GM23338 (cell line): ENCODE data around the gene SEC24A.

Source experiments
- CREB1 ChIP-seq: fragments of 250-450 bp; sonication (Bioruptor Pico); IDR thresholded peaks from 2 replicates; pipeline ENCODE4 v1.5.0; 2020; ENCODE audit warnings: low read depth, mild to moderate bottlenecking, moderate library complexity
- EZH2 ChIP-seq: fragments of 200-600 bp; sonication (generic); IDR thresholded peaks from one replicate; pipeline ENCODE4 v1.8.0; 2017; ENCODE audit warnings: antibody characterized with exemption, mild to moderate bottlenecking, low read depth; ENCODE audit not compliant: unreplicated experiment
- EZH2phosphoT487 ChIP-seq: fragments of 200-600 bp; sonication (generic); IDR thresholded peaks from one replicate; pipeline ENCODE4 v1.8.1; 2018; ENCODE audit warnings: antibody characterized with exemption; ENCODE audit not compliant: unreplicated experiment
- JUNB ChIP-seq: IDR thresholded peaks from one replicate; pipeline ENCODE4 v1.6.1; 2016; ENCODE audit warnings: antibody characterized with exemption; ENCODE audit not compliant: unreplicated experiment
- NANOG ChIP-seq: IDR thresholded peaks from 2 replicates; pipeline ENCODE4 v1.6.1; 2016; ENCODE audit warnings: antibody characterized with exemption, borderline replicate concordance
- POLR2AphosphoS5 ChIP-seq: IDR thresholded peaks from 2 replicates; pipeline ENCODE4 v1.6.1; 2016; ENCODE audit warnings: antibody characterized with exemption, low read depth
- ZNF114 ChIP-seq: fragments of 250-450 bp; sonication (Bioruptor Pico); IDR thresholded peaks from 2 replicates; pipeline ENCODE4 v1.5.0; 2020; ENCODE audit warnings: mild to moderate bottlenecking, moderate library complexity
- ZNF331 ChIP-seq: fragments of 250-450 bp; sonication (Bioruptor Pico); IDR thresholded peaks from 2 replicates; pipeline ENCODE4 v1.5.0; 2020; ENCODE audit warnings: low read depth, mild to moderate bottlenecking, moderate library complexity
- TF ChIP-seq, protein P1 (sequence below), 2 experiments: fragments of 200-600 bp in 1 of 2; sonication (generic) in 1 of 2; conservative IDR thresholded peaks; 2 replicates each; pipeline versions ENCODE4 v1.5.1 to v1.6.1; 2016 to 2017; ENCODE audit warnings: antibody characterized with exemption in 2 of 2, low read depth in 2 of 2, mild to moderate bottlenecking in 2 of 2, moderate library complexity in 1 of 2
- TF ChIP-seq, protein P2 (sequence below): IDR thresholded peaks from one replicate; pipeline ENCODE4 v1.6.1; 2018; ENCODE audit warnings: antibody characterized with exemption; ENCODE audit not compliant: unreplicated experiment
- TF ChIP-seq, protein P3 (sequence below): fragments of 250-450 bp; sonication (Bioruptor Pico); IDR thresholded peaks from 2 replicates; pipeline ENCODE4 v1.5.0; 2020; ENCODE audit warnings: mild to moderate bottlenecking, moderate library complexity
- TF ChIP-seq, protein P4 (sequence below): IDR thresholded peaks from 2 replicates; pipeline ENCODE4 v1.6.1; 2016; ENCODE audit warnings: antibody characterized with exemption

DNA sequence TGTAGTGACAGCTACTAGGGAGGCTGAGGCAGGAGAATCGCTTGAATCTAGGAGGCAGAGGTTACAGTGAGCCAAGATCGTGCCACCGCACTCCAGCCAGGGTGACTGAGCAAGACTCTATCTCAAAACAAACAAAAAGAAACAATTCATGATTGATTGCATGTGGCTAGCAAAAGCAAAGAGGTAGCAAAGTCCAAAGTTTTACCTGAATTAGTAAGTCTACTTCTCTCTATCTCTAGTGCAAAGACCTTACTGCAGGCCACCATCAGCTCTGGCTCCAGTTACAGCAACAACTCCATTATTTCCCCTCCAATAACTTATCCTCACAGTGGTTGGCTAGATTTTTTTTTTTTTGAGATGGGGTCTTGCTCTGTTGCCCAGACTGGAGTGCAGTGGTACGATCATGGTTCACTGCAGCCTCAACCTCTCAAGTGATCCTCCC is 9.8 kb upstream of the SEC24A start:
- TF ChIP-seq, protein P1, sequence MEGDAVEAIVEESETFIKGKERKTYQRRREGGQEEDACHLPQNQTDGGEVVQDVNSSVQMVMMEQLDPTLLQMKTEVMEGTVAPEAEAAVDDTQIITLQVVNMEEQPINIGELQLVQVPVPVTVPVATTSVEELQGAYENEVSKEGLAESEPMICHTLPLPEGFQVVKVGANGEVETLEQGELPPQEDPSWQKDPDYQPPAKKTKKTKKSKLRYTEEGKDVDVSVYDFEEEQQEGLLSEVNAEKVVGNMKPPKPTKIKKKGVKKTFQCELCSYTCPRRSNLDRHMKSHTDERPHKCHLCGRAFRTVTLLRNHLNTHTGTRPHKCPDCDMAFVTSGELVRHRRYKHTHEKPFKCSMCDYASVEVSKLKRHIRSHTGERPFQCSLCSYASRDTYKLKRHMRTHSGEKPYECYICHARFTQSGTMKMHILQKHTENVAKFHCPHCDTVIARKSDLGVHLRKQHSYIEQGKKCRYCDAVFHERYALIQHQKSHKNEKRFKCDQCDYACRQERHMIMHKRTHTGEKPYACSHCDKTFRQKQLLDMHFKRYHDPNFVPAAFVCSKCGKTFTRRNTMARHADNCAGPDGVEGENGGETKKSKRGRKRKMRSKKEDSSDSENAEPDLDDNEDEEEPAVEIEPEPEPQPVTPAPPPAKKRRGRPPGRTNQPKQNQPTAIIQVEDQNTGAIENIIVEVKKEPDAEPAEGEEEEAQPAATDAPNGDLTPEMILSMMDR (conservative IDR thresholded peaks at IDR 0.05; ENCODE audit: low read depth in 2 of 2), result no peak
- TF ChIP-seq EZH2phosphoT487, result no peak
- TF ChIP-seq EZH2, result no peak
- TF ChIP-seq, protein P2, sequence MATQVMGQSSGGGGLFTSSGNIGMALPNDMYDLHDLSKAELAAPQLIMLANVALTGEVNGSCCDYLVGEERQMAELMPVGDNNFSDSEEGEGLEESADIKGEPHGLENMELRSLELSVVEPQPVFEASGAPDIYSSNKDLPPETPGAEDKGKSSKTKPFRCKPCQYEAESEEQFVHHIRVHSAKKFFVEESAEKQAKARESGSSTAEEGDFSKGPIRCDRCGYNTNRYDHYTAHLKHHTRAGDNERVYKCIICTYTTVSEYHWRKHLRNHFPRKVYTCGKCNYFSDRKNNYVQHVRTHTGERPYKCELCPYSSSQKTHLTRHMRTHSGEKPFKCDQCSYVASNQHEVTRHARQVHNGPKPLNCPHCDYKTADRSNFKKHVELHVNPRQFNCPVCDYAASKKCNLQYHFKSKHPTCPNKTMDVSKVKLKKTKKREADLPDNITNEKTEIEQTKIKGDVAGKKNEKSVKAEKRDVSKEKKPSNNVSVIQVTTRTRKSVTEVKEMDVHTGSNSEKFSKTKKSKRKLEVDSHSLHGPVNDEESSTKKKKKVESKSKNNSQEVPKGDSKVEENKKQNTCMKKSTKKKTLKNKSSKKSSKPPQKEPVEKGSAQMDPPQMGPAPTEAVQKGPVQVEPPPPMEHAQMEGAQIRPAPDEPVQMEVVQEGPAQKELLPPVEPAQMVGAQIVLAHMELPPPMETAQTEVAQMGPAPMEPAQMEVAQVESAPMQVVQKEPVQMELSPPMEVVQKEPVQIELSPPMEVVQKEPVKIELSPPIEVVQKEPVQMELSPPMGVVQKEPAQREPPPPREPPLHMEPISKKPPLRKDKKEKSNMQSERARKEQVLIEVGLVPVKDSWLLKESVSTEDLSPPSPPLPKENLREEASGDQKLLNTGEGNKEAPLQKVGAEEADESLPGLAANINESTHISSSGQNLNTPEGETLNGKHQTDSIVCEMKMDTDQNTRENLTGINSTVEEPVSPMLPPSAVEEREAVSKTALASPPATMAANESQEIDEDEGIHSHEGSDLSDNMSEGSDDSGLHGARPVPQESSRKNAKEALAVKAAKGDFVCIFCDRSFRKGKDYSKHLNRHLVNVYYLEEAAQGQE, result no peak
- no peak for TF ChIP-seq POLR2AphosphoS5
- TF ChIP-seq ZNF331 (CRISPR knock-in tag), result no peak
- no peak for TF ChIP-seq NANOG
- TF ChIP-seq ZNF114 (CRISPR knock-in tag), result no peak
- TF ChIP-seq, protein P3, sequence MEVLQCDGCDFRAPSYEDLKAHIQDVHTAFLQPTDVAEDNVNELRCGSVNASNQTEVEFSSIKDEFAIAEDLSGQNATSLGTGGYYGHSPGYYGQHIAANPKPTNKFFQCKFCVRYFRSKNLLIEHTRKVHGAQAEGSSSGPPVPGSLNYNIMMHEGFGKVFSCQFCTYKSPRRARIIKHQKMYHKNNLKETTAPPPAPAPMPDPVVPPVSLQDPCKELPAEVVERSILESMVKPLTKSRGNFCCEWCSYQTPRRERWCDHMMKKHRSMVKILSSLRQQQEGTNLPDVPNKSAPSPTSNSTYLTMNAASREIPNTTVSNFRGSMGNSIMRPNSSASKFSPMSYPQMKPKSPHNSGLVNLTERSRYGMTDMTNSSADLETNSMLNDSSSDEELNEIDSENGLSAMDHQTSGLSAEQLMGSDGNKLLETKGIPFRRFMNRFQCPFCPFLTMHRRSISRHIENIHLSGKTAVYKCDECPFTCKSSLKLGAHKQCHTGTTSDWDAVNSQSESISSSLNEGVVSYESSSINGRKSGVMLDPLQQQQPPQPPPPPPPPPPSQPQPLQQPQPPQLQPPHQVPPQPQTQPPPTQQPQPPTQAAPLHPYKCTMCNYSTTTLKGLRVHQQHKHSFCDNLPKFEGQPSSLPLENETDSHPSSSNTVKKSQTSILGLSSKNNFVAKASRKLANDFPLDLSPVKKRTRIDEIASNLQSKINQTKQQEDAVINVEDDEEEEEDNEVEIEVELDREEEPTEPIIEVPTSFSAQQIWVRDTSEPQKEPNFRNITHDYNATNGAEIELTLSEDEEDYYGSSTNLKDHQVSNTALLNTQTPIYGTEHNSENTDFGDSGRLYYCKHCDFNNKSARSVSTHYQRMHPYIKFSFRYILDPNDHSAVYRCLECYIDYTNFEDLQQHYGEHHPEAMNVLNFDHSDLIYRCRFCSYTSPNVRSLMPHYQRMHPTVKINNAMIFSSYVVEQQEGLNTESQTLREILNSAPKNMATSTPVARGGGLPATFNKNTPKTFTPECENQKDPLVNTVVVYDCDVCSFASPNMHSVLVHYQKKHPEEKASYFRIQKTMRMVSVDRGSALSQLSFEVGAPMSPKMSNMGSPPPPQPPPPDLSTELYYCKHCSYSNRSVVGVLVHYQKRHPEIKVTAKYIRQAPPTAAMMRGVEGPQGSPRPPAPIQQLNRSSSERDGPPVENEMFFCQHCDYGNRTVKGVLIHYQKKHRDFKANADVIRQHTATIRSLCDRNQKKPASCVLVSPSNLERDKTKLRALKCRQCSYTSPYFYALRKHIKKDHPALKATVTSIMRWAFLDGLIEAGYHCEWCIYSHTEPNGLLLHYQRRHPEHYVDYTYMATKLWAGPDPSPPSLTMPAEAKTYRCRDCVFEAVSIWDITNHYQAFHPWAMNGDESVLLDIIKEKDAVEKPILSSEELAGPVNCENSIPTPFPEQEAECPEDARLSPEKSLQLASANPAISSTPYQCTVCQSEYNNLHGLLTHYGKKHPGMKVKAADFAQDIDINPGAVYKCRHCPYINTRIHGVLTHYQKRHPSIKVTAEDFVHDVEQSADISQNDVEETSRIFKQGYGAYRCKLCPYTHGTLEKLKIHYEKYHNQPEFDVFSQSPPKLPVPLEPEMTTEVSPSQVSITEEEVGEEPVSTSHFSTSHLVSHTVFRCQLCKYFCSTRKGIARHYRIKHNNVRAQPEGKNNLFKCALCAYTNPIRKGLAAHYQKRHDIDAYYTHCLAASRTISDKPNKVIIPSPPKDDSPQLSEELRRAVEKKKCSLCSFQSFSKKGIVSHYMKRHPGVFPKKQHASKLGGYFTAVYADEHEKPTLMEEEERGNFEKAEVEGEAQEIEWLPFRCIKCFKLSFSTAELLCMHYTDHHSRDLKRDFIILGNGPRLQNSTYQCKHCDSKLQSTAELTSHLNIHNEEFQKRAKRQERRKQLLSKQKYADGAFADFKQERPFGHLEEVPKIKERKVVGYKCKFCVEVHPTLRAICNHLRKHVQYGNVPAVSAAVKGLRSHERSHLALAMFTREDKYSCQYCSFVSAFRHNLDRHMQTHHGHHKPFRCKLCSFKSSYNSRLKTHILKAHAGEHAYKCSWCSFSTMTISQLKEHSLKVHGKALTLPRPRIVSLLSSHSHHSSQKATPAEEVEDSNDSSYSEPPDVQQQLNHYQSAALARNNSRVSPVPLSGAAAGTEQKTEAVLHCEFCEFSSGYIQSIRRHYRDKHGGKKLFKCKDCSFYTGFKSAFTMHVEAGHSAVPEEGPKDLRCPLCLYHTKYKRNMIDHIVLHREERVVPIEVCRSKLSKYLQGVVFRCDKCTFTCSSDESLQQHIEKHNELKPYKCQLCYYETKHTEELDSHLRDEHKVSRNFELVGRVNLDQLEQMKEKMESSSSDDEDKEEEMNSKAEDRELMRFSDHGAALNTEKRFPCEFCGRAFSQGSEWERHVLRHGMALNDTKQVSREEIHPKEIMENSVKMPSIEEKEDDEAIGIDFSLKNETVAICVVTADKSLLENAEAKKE, result no peak
- TF ChIP-seq JUNB, result no peak
- TF ChIP-seq, protein P4, sequence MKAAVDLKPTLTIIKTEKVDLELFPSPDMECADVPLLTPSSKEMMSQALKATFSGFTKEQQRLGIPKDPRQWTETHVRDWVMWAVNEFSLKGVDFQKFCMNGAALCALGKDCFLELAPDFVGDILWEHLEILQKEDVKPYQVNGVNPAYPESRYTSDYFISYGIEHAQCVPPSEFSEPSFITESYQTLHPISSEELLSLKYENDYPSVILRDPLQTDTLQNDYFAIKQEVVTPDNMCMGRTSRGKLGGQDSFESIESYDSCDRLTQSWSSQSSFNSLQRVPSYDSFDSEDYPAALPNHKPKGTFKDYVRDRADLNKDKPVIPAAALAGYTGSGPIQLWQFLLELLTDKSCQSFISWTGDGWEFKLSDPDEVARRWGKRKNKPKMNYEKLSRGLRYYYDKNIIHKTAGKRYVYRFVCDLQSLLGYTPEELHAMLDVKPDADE, result no peak
- TF ChIP-seq CREB1, result no peak
